GM18909 (cell line): ENCODE measurements around the gene SLC35F6.
"Not testable (repeated sequence)": the region's sequence is repeated elsewhere in the genome, so short reads cannot be mapped to it uniquely, and the experiment has no call there.

Experiments used
- ATAC-seq: cut with Tn5 transposase; IDR thresholded peaks from one replicate; pipeline ENCODE4 v1.9.1; 2021; ENCODE audit warnings: mild to moderate bottlenecking; ENCODE audit not compliant: unreplicated experiment, poor library complexity

SLC35F6 gene

GRCh38 chr2:26729311-26729710 is 34.8 kb upstream of the SLC35F6 start:
- ATAC-seq = no peak

- no peak for ATAC-seq
These were observed 33.3 kb upstream of the SLC35F6 start for GRCh38 chr2:26730549-26731344.

- ATAC-seq = no peak
These were observed 32.4 kb upstream of the SLC35F6 start for GRCh38 chr2:26731714-26732113.

GRCh38 chr2:26732446-26732845 is 31.6 kb upstream of the SLC35F6 start:
- no peak for ATAC-seq

GRCh38 chr2:26733413-26733812 is 30.7 kb upstream of the SLC35F6 start:
- ATAC-seq = no peak

GRCh38 chr2:26735097-26735496 is 29.0 kb upstream of the SLC35F6 start:
- ATAC-seq = no peak

GRCh38 chr2:26735883-26736588 is 28.0 kb upstream of the SLC35F6 start:
- ATAC-seq = no peak

- no peak for ATAC-seq
These were observed 26.9 kb upstream of the SLC35F6 start for GRCh38 chr2:26737221-26737620.

GRCh38 chr2:26738481-26738880 is 25.6 kb upstream of the SLC35F6 start:
- no peak for ATAC-seq

- no peak for ATAC-seq
These were observed 24.6 kb upstream of the SLC35F6 start for GRCh38 chr2:26739514-26739913.

GRCh38 chr2:26740346-26740745 is 23.7 kb upstream of the SLC35F6 start:
- ATAC-seq = no peak

GRCh38 chr2:26740890-26741302 is 23.2 kb upstream of the SLC35F6 start:
- ATAC-seq = peak; percentile 50

GRCh38 chr2:26742048-26742770 is 21.9 kb upstream of the SLC35F6 start:
- ATAC-seq = no peak

GRCh38 chr2:26743852-26744251 is 20.2 kb upstream of the SLC35F6 start:
- no peak for ATAC-seq

- ATAC-seq = no peak
These were observed 19.1 kb upstream of the SLC35F6 start for GRCh38 chr2:26744953-26745352.

- peak; percentile 44 for ATAC-seq
These were observed 18.3 kb upstream of the SLC35F6 start for GRCh38 chr2:26745609-26746327.

- ATAC-seq = no peak
These were observed 17.1 kb upstream of the SLC35F6 start for GRCh38 chr2:26746934-26747333.

- ATAC-seq = not testable (repeated sequence)
These were observed 14.2 kb upstream of the SLC35F6 start for GRCh38 chr2:26749787-26750420.

GRCh38 chr2:26750467-26750866 is 13.6 kb upstream of the SLC35F6 start:
- ATAC-seq = not testable (repeated sequence)

- ATAC-seq = no peak
These were observed 11.4 kb upstream of the SLC35F6 start for GRCh38 chr2:26752656-26753055.
